ENCODE data around the gene PLEKHM3. TPM values are rescaled to one million over a fixed set of nuclear protein-coding genes. Genes with fewer than 3 reads are reported as not detected.

PLEKHM3 gene
- total RNA-seq, 1 donor from 2014 or later = 2.5 TPM

DNA sequence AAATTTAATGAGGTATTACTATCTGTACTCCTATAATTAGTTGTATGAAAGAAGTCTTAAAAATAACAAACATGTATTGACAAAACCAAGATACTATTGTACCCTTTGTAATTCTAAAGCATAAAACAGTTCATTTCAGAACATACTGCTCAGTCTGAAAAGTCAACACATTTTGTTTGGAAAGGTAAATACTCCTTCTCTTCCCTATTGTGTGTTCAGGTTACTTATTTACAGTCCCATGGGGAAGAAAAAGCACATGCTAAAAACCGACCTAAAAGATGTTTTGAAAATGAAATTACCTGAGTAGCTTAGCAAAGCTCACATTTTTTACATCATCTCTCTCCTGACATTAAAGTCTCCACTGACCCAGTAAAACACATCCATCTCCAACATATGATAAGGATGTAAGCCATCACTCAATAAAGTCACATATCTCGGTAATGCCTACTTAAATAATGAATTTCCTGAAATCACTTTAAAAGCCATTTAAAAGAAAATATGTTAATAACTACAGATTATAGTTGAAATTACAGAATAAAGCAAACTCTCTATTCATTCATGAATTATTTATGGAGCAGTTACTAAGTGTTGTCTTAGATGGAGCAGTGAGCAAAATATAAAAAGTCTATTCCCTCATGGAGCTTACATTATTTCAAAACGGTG lies 180.0 kb downstream of the PLEKHM3 start:
- no peak overlapping the region for H3K4me3 ChIP-seq (ENCODE audit: low read depth, low read length)
- TF ChIP-seq, protein P1, sequence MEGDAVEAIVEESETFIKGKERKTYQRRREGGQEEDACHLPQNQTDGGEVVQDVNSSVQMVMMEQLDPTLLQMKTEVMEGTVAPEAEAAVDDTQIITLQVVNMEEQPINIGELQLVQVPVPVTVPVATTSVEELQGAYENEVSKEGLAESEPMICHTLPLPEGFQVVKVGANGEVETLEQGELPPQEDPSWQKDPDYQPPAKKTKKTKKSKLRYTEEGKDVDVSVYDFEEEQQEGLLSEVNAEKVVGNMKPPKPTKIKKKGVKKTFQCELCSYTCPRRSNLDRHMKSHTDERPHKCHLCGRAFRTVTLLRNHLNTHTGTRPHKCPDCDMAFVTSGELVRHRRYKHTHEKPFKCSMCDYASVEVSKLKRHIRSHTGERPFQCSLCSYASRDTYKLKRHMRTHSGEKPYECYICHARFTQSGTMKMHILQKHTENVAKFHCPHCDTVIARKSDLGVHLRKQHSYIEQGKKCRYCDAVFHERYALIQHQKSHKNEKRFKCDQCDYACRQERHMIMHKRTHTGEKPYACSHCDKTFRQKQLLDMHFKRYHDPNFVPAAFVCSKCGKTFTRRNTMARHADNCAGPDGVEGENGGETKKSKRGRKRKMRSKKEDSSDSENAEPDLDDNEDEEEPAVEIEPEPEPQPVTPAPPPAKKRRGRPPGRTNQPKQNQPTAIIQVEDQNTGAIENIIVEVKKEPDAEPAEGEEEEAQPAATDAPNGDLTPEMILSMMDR (conservative IDR thresholded peaks at IDR 0.05; ENCODE audit: low read depth, low read length) = no peak
- DNase-seq (ENCODE audit: low read depth) = no peak

DNA sequence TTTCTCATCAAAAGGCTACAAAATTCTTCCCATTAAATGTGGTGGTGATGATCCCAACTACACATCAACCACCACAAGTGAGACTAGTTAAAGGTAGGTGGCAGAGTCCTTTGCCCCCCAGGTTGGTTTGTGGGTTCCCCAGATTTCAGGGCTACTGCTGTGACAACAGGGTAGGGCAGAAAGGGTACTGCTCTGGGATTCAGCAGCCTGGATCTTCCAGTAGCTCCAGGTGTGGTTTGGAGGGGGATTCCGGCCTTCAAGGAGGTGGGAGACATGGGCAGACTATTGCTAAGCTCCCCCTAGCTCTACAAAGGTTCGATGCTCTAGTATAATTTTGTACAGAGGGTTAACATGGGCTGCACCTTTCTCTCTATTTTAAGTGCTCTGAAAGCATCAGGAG lies 180.7 kb downstream of the PLEKHM3 start:
- TF ChIP-seq, protein P1 (conservative IDR thresholded peaks at IDR 0.05; ENCODE audit: low read depth, low read length) = no peak
- DNase-seq (ENCODE audit: low read depth) = no peak
- H3K4me3 ChIP-seq (ENCODE audit: low read depth, low read length) = no peak overlapping the region

DNA sequence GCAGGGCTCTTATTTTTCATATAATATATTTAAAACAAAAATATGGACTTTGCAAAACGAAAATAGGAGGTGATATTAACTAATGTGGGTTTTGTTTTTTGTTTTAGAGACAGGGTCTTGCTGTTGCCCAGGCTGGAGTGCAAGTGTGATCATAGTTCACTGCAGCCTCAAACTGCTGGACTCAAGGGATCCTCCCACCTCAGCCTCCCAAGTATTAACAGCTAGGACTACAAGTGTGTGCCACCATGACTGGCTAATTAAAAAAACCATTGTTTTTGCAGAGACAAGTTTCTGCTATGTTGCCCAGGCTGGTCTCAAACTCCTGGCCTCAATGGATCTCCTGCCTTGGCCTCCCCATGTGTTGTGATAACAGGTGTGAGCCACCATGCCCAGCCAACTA lies 185.2 kb downstream of the PLEKHM3 start:
- TF ChIP-seq, protein P1 (conservative IDR thresholded peaks at IDR 0.05; ENCODE audit: low read depth, low read length) = no peak
- no peak for DNase-seq (ENCODE audit: low read depth)
- H3K4me3 ChIP-seq (ENCODE audit: low read depth, low read length) = no peak overlapping the region

DNA sequence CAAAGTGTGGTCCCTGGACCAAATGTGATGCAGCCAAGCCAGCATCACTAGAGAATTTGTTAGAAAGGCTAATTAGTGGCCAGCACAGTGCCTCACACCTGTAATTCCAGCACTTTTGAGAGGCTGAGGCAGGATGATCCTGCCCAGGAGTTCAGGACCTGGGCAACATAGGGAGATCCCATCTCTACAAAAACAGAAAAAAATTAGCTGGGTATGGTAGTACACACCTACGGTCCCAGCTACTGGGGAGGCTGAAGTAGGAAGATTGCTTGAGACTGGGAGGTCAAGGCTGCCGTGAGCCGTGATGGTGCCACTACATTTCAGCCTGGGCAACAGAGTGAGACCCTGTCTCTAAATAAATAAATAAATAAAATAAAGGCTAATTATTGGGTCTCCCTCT lies 185.8 kb downstream of the PLEKHM3 start:
- DNase-seq (ENCODE audit: low read depth) = no peak
- no peak overlapping the region for H3K4me3 ChIP-seq (ENCODE audit: low read depth, low read length)
- TF ChIP-seq, protein P1 (conservative IDR thresholded peaks at IDR 0.05; ENCODE audit: low read depth, low read length) = no peak

DNA sequence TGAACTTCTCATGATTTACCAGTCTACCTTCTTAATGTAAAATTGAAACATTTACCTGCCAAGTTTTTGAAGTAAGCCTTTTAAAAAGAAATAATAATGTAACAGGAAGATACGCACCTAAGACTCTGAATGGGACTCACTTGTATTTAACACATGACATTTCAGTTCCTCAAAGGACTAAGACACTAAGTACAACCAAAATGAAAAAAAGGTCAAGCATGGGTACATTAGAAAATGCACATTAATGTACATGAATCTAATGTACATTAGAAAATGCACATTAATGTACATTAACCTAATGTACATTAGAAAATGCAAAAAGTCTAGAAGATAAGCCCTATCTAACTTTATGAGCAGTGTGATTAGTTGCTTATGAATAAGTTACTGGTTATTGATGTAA lies 186.3 kb downstream of the PLEKHM3 start:
- no peak overlapping the region for H3K4me3 ChIP-seq (ENCODE audit: low read depth, low read length)
- TF ChIP-seq, protein P1 (conservative IDR thresholded peaks at IDR 0.05; ENCODE audit: low read depth, low read length) = no peak
- DNase-seq (ENCODE audit: low read depth) = no peak

DNA sequence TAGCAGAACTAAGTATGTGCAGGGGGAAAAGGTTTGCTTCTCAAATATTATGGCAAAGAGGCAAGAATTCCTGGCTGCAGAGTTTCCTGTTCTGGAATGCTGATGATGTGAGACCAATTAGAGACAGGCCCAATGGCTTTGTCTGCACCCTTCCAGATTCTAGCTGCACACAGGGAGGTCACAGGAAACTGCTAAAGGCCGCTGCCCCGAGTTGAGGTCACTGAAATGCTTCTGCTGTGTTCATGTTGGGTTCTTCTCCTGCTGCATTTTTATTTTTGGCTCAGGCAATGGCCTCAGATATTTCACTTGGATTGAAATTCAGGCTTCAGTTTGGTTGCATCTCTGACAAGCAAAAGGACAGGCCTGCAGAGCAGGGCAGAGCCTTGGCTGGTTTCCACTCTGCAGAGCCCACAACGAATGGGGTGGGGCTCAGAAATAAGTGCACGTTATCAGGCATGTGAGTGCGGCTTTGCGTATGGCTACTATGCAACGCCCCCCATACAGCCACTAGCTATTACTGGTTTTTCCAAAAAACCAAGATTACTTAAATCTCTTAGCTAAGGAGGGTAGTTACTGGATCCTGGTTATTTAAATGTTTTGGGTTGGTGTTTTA lies 188.7 kb downstream of the PLEKHM3 start:
- H3K4me3 ChIP-seq (ENCODE audit: low read depth, low read length) = no peak overlapping the region
- TF ChIP-seq, protein P1 (conservative IDR thresholded peaks at IDR 0.05; ENCODE audit: low read depth, low read length) = no peak
- no peak for DNase-seq (ENCODE audit: low read depth)

DNA sequence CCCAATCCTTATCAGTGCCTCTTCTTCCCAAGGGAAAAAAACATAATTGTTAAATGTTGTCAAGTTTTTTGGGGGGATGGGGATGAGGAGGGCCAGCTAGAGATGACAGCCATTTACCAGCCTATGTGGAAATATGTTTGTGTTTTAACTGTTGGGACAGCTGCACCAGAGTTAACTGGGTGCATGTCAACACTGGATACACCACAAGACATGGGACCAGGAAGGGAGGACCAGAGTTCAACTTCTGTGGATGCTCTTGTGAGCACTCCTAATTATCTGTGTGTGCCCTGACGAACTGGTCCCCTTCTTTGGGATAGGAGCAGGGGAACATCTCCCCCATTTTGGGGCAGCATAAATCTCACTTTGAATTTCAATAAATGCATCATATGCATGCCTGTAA lies 189.5 kb downstream of the PLEKHM3 start:
- no peak overlapping the region for H3K4me3 ChIP-seq (ENCODE audit: low read depth, low read length)
- TF ChIP-seq, protein P1 (conservative IDR thresholded peaks at IDR 0.05; ENCODE audit: low read depth, low read length) = no peak

More for the DNA sequence above, 189.5 kb downstream of the PLEKHM3 start:
- no peak for DNase-seq (ENCODE audit: low read depth)
